HG02938 (cell line): ENCODE measurements around the gene ERVW-1.
"Not testable (repeated sequence)": the region's sequence is repeated elsewhere in the genome, so short reads cannot be mapped to it uniquely, and the experiment has no call there.

Experiments
- ATAC-seq: cut with Tn5 transposase; IDR thresholded peaks from one replicate; pipeline ENCODE4 v1.9.1; 2021; ENCODE audit warnings: mild to moderate bottlenecking, moderate library complexity; ENCODE audit not compliant: unreplicated experiment

The ERVW-1 gene

GRCh38 chr7:92477681-92478080, at the start of gene ERVW-1:
TSS of gene ERVW-1 (minus strand) at chr7:92477946. CDS start at chr7:92470381, 7,565 bp downstream.
- not testable (repeated sequence) for ATAC-seq

DNA sequence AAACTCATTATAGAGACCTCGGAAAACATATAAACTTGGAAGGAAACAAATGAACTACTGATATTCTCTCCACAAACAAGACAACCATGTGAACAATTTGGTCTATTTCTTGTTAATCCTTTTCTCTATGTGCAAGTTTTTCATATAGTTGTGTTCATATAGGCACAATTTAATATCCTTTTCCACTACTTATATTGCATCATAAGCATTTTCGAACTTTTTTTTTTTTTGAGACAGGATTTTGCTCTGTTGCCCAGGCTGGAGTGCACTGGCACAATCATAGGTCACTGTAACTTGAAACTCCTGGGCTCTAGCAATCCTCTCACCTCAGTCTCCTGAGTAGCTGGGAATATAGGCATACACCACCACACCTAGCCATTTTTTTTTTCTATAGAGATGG, 45.4 kb upstream of the ERVW-1 start:
- ATAC-seq, result no peak

DNA sequence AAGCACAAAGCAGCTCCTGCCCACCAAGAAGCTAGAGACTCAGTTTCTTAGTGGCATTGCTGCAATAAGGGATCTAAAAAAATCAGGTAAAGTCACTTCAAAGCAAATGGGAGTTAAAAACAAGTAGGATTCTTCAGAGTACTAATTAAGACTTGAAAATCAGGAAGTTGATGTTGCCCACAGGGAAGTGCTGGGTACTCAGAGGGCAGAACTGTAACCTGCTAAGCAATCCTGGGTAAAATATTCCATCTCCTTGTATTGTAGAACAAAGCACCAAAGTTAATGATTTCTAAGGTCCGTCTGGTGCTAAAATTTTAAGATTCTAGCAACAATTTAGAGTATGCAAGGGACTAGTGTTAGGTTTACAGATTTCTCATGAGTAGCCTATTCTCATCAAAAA, 42.3 kb upstream of the ERVW-1 start:
- no peak for ATAC-seq

GRCh38 chr7:92517631-92518030, 39.9 kb upstream of the ERVW-1 start:
- no peak for ATAC-seq

GRCh38 chr7:92513167-92513902, 35.6 kb upstream of the ERVW-1 start:
- ATAC-seq, result no peak

DNA sequence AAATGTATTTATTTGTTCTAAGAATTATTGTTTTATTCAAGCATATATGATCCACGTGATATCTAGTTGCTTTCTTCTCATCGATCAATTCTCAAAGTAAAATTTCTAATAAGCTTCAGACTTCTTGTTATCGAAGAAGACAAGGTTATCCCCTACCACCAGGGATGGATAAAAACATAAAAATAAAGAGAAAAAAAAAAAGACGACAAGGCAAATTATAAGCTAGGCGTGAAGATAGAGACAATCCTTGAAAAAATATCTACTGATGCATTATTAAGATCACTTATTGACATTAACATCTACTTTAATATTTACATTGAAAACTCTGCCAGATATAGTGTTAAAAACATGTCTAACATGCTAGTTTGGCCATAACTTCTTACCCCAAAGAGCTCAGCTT, 31.2 kb upstream of the ERVW-1 start:
- no peak for ATAC-seq

- ATAC-seq, result no peak
These were observed 28.6 kb upstream of the ERVW-1 start for GRCh38 chr7:92506363-92506762.

- ATAC-seq, result no peak
These were observed 26.8 kb upstream of the ERVW-1 start for GRCh38 chr7:92504563-92504962.

DNA sequence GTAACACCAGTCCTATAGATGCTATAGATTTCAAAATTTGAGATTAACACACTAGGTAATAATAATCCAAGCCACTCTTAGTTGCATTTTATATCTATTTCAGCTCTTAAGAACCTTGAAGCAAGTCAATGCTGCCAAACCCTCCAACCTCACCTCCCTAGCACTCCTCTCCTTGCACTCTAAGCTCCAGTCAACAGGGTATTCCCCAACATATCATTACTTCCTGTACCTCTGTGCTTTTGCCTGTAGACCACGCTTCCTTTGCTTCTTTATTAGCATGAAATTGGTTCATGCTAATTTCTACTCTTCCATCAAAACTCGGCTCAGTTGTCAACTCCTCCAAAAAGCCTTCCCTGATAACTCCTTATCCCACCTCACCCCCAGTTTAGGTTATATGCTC, 26.0 kb upstream of the ERVW-1 start:
- no peak for ATAC-seq

DNA sequence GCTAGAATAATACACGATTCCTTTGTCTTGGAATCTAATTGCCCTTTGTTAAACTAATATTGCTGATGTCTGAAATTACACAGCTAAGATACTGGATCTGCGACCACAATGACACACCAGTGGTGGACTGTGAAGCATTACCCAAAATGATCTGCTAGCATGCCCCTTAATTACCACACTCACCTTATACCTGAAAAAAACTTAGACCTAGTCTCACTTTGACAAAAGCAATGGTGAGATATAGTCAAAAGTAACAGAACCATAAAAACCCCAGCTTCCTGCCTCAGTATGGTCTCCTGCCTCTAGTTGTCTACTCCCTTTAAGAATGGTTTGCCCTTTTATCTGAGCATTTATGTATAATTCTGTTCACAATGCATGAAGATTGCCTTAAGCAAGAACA, 20.8 kb upstream of the ERVW-1 start:
- ATAC-seq, result no peak

DNA sequence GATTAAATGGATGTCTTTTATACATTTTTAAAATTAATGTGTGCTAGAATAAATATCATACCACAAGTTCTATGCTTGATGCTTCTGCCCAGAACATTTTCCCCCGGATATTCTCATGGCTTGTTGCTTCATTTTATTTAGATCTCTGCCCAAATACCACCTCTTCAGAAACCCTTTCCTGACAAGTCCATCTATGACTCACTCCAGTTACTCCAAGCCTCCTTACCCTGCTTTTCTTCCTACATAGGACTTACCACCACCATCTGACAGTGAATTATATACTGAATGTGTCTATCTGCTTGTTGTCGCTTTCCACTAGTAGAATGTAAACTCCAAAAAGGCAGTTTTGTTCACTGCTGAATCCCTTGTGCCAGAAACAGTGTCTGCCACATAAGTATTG, 19.1 kb upstream of the ERVW-1 start:
- no peak for ATAC-seq

GRCh38 chr7:92489634-92490033, 11.9 kb upstream of the ERVW-1 start:
- no peak for ATAC-seq

- ATAC-seq, result no peak
These were observed 10.1 kb upstream of the ERVW-1 start for GRCh38 chr7:92487804-92488203.

DNA sequence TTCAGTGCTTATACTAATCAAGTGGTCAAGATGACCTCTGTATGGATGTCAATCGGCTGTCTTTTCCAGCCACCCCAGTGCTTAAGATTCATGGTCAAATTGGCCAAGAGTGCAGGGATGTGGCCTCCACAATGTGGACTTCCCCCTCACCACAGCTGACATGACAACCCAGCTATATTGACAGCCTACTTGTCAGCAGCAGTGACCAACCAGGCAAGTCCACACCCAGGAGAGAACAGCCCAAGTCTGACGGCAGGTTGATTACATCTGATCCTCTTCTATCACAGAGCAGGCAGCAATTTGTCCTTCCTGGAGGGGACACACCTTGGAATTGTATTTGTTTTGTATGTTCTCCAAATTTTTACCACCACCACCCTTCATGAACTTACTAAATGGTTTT, 8.2 kb upstream of the ERVW-1 start:
- ATAC-seq, result no peak

DNA sequence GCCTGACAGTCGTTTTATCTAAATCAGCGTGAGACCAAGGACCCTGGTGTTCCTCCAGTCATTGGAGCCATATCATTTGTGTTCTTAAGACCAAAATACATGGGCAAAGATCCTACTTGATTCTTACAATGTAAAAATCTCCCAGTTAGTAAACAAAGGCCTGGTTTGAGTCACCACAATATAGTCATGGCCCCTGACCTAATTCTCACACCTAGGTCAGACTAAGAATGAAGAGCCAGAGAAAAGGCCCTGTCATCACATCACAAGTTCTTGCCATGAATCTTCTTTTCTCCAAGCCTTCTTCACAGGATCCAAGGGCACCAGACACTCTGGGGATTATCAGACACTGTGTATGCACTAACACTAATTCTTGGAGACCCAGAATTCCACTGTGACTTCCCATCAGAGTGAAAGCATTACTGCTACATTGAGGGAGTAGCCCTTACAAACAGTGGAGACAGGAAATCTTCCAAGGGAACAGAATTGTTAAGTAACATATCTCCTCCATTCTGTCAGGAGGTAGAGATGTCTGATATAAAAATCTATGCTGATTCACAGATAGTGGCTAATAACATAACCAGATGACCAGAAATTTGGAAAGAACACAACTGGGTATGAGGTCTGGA, 7.6 kb upstream of the ERVW-1 start:
- no peak for ATAC-seq

DNA sequence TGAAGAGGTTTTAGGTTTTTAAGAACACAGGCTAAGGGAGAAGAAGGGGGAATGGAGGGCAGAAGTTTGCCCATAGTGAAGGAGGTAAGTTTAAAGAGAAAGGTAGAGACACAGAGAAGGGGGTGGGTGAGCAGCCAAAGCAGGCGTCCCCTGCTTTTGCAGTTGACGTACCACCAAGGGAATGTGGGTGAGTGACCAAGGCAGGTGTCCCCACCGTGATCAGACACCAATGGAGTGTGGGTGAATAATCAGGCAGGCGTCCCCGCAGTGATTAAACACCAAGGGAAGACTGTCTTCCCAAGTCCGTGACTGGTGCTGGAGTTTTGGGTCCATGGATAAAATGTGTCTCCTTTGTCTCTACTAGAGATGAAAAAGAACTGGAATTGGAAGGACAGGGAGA, 6.5 kb upstream of the ERVW-1 start:
- ATAC-seq, result not testable (repeated sequence)

GRCh38 chr7:92483624-92484023, 5.9 kb upstream of the ERVW-1 start:
- ATAC-seq, result not testable (repeated sequence)

DNA sequence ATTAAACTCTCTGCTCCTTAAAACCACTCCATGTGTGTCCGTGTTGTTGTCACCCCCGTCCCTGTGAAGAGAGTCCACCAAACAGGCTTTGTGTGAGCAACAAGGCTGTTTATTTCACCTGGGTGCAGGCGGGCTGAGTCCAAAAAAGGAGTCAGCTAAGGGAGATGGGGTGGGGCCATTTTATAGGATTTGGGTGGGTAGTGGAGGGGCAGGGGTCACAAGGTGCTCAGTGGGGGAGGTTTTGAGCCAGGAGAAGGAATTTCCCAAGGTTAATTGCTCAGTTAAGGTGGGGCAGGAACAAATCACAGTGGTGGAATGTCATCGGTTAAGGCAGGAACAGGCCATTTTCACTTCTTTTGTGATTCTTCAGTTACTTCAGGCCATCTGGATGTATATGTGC, 1.4 kb upstream of the ERVW-1 start:
- ATAC-seq, result not testable (repeated sequence)

DNA sequence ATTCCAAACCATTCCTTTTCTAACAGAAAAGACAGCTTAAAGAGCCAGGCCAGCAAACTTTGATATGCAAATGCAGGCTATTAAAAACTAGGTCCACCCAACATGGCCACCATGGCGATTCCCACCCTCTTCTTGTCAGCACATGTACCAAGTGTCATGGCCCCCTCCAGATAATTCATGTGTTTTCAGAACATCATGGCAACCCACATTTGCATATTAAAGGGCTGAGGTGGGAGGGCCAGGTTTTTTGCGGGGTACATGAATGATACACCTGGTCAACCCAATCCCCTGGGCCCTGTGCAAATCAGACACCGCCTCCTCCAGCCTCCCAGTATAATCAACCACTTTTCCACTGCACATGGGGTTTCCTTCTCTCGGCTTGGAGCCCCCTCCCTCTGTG, 965 bp upstream of the ERVW-1 start:
- no peak for ATAC-seq

DNA sequence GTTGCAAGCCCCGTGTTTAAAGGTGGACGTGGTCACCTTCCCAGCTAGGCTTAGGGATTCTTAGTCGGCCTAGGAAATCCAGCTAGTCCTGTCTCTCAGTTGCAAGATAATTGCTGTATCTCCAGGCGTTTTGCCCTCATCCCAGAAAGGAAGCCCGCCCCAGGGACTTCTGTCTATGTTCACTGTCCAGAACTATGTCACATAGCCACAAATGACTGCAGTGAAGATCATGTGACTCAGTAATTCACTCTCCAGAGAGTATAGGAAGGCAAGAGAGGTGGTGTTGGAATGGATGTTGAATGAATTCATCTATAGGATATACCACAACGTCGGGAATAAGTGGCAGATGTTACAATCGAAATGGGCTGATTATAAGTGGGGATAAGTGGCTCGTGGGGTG, 349 bp upstream of the ERVW-1 start:
- no peak for ATAC-seq

GRCh38 chr7:92475851-92476590, 1.7 kb downstream of the ERVW-1 start:
- not testable (repeated sequence) for ATAC-seq

DNA sequence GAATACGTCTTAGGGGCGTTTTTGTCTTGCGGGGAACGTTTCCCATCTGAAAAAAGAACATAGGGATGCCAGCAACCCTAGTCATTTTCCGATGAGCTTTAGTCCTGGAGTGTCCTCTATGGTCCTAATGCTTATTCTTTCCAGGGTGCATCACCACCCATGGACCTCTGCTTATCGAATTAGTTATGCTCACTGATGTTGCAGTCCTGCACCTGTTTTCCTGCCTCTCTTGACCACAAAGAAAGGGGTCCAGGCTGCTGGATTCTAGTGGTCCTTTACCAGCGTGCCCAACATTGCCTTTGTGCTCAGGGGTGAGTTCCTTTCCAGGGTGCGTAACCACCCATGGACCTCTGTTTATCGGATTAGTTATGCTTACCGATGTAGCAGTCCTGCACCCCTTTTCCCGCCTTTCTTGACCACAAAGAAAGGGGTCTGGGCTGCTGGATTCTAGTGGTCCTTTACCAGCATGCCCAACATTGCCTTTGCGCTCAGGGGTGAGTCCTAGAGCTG, 2.4 kb downstream of the ERVW-1 start:
- ATAC-seq, result not testable (repeated sequence)
